ENCODE data around the gene RNF113B. TPM values are rescaled to one million over a fixed set of nuclear protein-coding genes. Genes with fewer than 3 reads are reported as not detected.

The RNF113B gene
- total and polyA plus RNA-seq, 7 donors, result not detected

- Histone ChIP-seq H3K27me3 (ENCODE audit: insufficient read depth in 3 of 3, low read length in 2 of 3) (no peaks in the 10 kb centered on the region), H3K4me3 (no peak overlapping the region), H3K4me1 (peaks cover 5% of the 10 kb centered on the region), H3K9me3 (no peaks in the 10 kb centered on the region), H3K27ac (no peak overlapping the region), H3K36me3 (ENCODE audit: insufficient read depth in 1 of 2, low read depth in 1 of 2) (no peaks in the 10 kb centered on the region)
- WGBS, 3 donors, result 95 to 98% (median 97%) methylated on average over 6 of the region's 6 CpGs
- DNase-seq, result no peak
- ATAC-seq, result no peak
- intact Hi-C loops (cut with DNase I), result no loop called here
- TF ChIP-seq, protein P1, sequence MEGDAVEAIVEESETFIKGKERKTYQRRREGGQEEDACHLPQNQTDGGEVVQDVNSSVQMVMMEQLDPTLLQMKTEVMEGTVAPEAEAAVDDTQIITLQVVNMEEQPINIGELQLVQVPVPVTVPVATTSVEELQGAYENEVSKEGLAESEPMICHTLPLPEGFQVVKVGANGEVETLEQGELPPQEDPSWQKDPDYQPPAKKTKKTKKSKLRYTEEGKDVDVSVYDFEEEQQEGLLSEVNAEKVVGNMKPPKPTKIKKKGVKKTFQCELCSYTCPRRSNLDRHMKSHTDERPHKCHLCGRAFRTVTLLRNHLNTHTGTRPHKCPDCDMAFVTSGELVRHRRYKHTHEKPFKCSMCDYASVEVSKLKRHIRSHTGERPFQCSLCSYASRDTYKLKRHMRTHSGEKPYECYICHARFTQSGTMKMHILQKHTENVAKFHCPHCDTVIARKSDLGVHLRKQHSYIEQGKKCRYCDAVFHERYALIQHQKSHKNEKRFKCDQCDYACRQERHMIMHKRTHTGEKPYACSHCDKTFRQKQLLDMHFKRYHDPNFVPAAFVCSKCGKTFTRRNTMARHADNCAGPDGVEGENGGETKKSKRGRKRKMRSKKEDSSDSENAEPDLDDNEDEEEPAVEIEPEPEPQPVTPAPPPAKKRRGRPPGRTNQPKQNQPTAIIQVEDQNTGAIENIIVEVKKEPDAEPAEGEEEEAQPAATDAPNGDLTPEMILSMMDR (IDR thresholded peaks at IDR 0.05), result no peak
Observed at GRCh38 chr13:98219685-98220084, 42.6 kb upstream of the RNF113B start.

DNA sequence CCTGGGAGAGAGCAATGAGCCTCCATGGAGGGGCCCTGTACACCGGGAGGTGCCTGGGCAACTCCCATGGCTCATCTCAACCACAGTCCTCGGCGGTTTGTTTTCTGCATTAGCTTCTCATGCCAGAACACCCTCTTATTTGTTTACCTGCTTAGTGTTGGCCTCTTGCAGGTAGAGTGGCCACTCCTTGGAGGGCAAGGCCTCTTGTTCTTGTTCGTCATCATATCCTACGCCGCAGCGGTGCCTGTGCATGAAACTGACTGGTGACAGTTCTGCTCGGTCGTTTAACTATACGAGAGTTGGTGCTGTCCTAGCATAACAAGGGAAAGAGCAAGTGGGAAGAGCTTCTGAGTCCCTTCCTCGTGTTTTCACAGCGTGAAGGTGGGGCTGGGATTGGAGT lies 40.5 kb upstream of the RNF113B start:
- no peak for ATAC-seq
- intact Hi-C loops (cut with DNase I), result no loop called here
- H3K4me3 ChIP-seq, result no peak overlapping the region
- DNase-seq, result no peak
- 91 to 92% (median 92%) methylated on average over 12 of the region's 12 CpGs for WGBS, 3 donors
- peaks cover 17% of the 10 kb centered on the region for H3K4me1 ChIP-seq
- no peaks in the 10 kb centered on the region for H3K27me3 ChIP-seq (ENCODE audit: insufficient read depth in 3 of 3, low read length in 2 of 3)
- H3K36me3 ChIP-seq (ENCODE audit: insufficient read depth in 1 of 2, low read depth in 1 of 2), result no peaks in the 10 kb centered on the region
- H3K9me3 ChIP-seq, result no peaks in the 10 kb centered on the region
- H3K27ac ChIP-seq, result no peak overlapping the region
- TF ChIP-seq, protein P1 (IDR thresholded peaks at IDR 0.05), result no peak

DNA sequence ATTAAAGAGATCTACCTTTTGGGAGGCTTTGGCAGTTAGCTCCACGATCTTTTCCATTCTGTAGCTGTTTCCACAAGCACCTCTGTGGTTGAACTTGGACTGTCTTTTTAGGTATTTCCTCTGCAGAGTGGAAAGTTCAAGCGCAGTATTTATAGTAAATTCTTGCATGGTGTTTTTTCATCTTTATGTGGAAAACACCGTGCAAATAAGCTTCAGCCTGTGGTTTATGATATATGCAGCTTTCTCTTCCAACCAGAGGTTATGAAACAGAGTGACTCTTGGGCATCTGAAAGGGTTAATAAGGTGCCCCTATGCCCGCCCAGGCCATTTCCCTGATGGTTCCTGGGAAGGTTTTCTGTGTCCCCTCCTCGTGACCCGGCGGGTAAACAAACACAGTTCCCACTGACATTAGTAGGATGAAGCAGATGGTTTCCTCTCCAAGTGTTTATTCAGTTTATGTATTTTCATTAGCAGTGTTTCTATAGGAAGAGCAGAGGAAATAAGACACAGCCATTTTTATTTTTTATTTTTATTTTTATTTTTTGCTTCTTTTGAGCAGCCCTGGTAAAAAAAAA lies 39.7 kb upstream of the RNF113B start:
- Histone ChIP-seq H3K4me3 (no peak overlapping the region), H3K27ac (no peak overlapping the region), H3K4me1 (peaks cover 14% of the 10 kb centered on the region), H3K36me3 (ENCODE audit: insufficient read depth in 1 of 2, low read depth in 1 of 2) (no peaks in the 10 kb centered on the region), H3K27me3 (ENCODE audit: insufficient read depth in 3 of 3, low read length in 2 of 3) (no peaks in the 10 kb centered on the region), H3K9me3 (no peaks in the 10 kb centered on the region)
- no peak for ATAC-seq
- 65 to 71% (median 66%) methylated on average over 7 of the region's 7 CpGs for WGBS, 3 donors
- TF ChIP-seq, protein P1 (IDR thresholded peaks at IDR 0.05), result no peak
- intact Hi-C loops (cut with DNase I), result no loop called here
- no peak for DNase-seq

DNA sequence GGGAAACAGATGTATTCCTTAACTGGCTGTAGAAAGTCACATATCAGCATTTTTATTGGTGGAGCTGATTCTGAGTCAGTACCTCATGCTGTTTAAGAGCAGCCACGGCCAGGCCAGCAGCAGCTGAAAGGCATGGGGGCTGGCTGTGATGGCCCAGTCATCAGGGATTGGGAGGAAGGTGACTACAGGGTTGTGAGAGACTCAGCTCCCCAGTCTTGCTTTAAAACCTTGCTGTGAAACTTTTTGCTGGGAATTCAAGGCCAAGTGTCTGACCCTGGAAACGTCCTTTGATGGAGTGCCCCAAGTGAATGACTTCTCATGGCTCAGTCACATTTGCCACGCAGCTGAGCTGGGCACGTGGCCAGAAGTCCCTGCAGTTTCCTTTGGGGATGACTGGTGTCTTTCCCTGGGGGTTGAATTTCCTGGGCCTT lies 39.1 kb upstream of the RNF113B start:
- ATAC-seq, result peak in 2 of 4 donors; percentile 22 to 26
- H3K27ac ChIP-seq, result no peak overlapping the region

More for the DNA sequence above, 39.1 kb upstream of the RNF113B start:
- peaks cover 12% of the 10 kb centered on the region for H3K4me1 ChIP-seq
- TF ChIP-seq, protein P1 (IDR thresholded peaks at IDR 0.05), result no peak
- DNase-seq, result peak; percentile 50 to 63
- no peaks in the 10 kb centered on the region for H3K36me3 ChIP-seq (ENCODE audit: insufficient read depth in 1 of 2, low read depth in 1 of 2)
- no peak overlapping the region for H3K4me3 ChIP-seq
- WGBS, 3 donors, result 16 to 29% (median 19%) methylated on average over 4 of the region's 4 CpGs
- intact Hi-C loops (cut with DNase I), result no loop called here
- no peaks in the 10 kb centered on the region for H3K9me3 ChIP-seq
- H3K27me3 ChIP-seq (ENCODE audit: insufficient read depth in 3 of 3, low read length in 2 of 3), result no peaks in the 10 kb centered on the region

Data from psoas muscle (tissue), 8 donors.